HG03469 (cell line): ENCODE data around the gene REV3L.
A peak's percentile ranks its signal among the peaks of the same experiment; 100 is the strongest.
"Not testable (repeated sequence)": the region's sequence is repeated elsewhere in the genome, so short reads cannot be mapped to it uniquely, and the experiment has no call there.

ENCODE experiments used
- ATAC-seq: cut with Tn5 transposase; IDR thresholded peaks from one replicate; pipeline ENCODE4 v1.9.1; 2021; ENCODE audit warnings: mild to moderate bottlenecking, moderate library complexity, moderate number of reproducible peaks; ENCODE audit not compliant: unreplicated experiment

The REV3L gene

GRCh38 chr6:111307275-111307858, 175.7 kb downstream of the REV3L start:
- no peak for ATAC-seq

- ATAC-seq = no peak
These were observed 176.7 kb downstream of the REV3L start for GRCh38 chr6:111306104-111306888.

- ATAC-seq = no peak
These were observed 181.1 kb downstream of the REV3L start for GRCh38 chr6:111301946-111302345.

GRCh38 chr6:111300938-111301800, 181.8 kb downstream of the REV3L start:
- not testable (repeated sequence) for ATAC-seq

GRCh38 chr6:111297776-111298175, 185.2 kb downstream of the REV3L start:
- no peak for ATAC-seq

- ATAC-seq = no peak
These were observed 188.5 kb downstream of the REV3L start for GRCh38 chr6:111294374-111294967.

- ATAC-seq = no peak
These were observed 191.4 kb downstream of the REV3L start for GRCh38 chr6:111291336-111292259.

- peak; percentile 67 for ATAC-seq
These were observed 192.2 kb downstream of the REV3L start for GRCh38 chr6:111290689-111291335.

- not testable (repeated sequence) for ATAC-seq
These were observed 198.7 kb downstream of the REV3L start for GRCh38 chr6:111284356-111284755.

- ATAC-seq = no peak
These were observed 199.3 kb downstream of the REV3L start for GRCh38 chr6:111283707-111284106.

GRCh38 chr6:111282515-111282914, 200.5 kb downstream of the REV3L start:
- no peak for ATAC-seq

GRCh38 chr6:111280445-111280955, 202.5 kb downstream of the REV3L start:
- ATAC-seq = no peak

GRCh38 chr6:111278731-111279130, 204.3 kb downstream of the REV3L start:
- ATAC-seq = no peak

- ATAC-seq = no peak
These were observed 205.2 kb downstream of the REV3L start for GRCh38 chr6:111277819-111278218.

- ATAC-seq = no peak
These were observed 206.3 kb downstream of the REV3L start for GRCh38 chr6:111276736-111277135.

GRCh38 chr6:111276335-111276734, 206.7 kb downstream of the REV3L start:
- no peak for ATAC-seq

GRCh38 chr6:111274593-111275217, 208.3 kb downstream of the REV3L start:
- ATAC-seq = no peak

GRCh38 chr6:111270121-111270520, 212.9 kb downstream of the REV3L start:
- no peak for ATAC-seq

- no peak for ATAC-seq
These were observed 213.5 kb downstream of the REV3L start for GRCh38 chr6:111269401-111269970.
